IMR-90 (cell line): ENCODE measurements around the gene IQSEC3. TPM values are rescaled to one million over a fixed set of nuclear protein-coding genes. Genes with fewer than 3 reads are reported as not detected.
A peak's percentile ranks its signal among the peaks of the same experiment; 100 is the strongest.

Experiments used
- ATAC-seq: fragments of 200-7000 bp; cut with Tn5 transposase; 2 replicates; pipeline ENCODE4 v1.9.1; 2020; ENCODE audit warnings: low read depth, mild to moderate bottlenecking, moderate library complexity
- BruUV-seq: library from RNA; stranded (reverse); fragments of 400-500 nt; replicated peaks from 2 replicates; lab custom pipeline; 2021; lab: Mats Ljungman, UMichigan
- CTCF ChIA-PET: fragments of 300-600 bp; formaldehyde crosslinking; extraction: SDS; loops from one replicate; lab custom pipeline; 2021; ENCODE audit warnings: antibody characterized with exemption; lab: Yijun Ruan, JAX
- POLR2A ChIA-PET: fragments of 300-600 bp; sonication (Branson Sonifier 250); formaldehyde crosslinking; loops from one replicate; lab custom pipeline; 2022; ENCODE audit warnings: antibody characterized with exemption; ENCODE audit not compliant: unreplicated experiment; lab: Charles Lee
- DNase-seq: peaks from one replicate; pipeline ENCODE4 v3.0.0; 2013
- H2AFZ ChIP-seq: replicated peaks from 2 replicates; pipeline ENCODE3; 2013; ENCODE audit warnings: low read length, mild to moderate bottlenecking; ENCODE audit not compliant: poor library complexity
- H2AK5ac ChIP-seq: 2 replicates; pipeline ENCODE4 v1.6.1; 2013; ENCODE audit warnings: low read depth, low read length, inconsistent platforms
- H2AK9ac ChIP-seq: replicated peaks from 2 replicates; pipeline ENCODE3; 2013; ENCODE audit warnings: mild to moderate bottlenecking, low read depth, low read length, moderate library complexity; ENCODE audit not compliant: poor library complexity
- H2BK120ac ChIP-seq: 2 replicates; pipeline ENCODE4 v1.6.1; 2013; ENCODE audit warnings: low read depth, low read length, inconsistent platforms
- H2BK15ac ChIP-seq: 3 replicates; pipeline ENCODE4 v1.6.1; 2013; ENCODE audit warnings: low read depth, low read length, inconsistent platforms
- H2BK20ac ChIP-seq: 2 replicates; pipeline ENCODE4 v1.6.1; 2013; ENCODE audit warnings: low read depth, mild to moderate bottlenecking, inconsistent platforms, low read length, moderate library complexity
- H2BK5ac ChIP-seq: 2 replicates; pipeline ENCODE4 v1.6.1; 2013; ENCODE audit warnings: mild to moderate bottlenecking, low read depth, low read length, inconsistent platforms; ENCODE audit not compliant: poor library complexity, severe bottlenecking
- H3K14ac ChIP-seq: replicated peaks from 2 replicates; pipeline ENCODE4 v1.6.1; 2013; ENCODE audit warnings: low read depth, low read length, inconsistent platforms
- H3K18ac ChIP-seq: 2 replicates; pipeline ENCODE4 v1.6.1; 2013; ENCODE audit warnings: low read depth, low read length, control low read depth
- H3K23ac ChIP-seq: 2 replicates; pipeline ENCODE4 v1.6.1; 2013; ENCODE audit warnings: low read depth, low read length, inconsistent platforms
- H3K27ac ChIP-seq: 2 replicates; pipeline ENCODE4 v1.5.1; 2013; ENCODE audit warnings: mild to moderate bottlenecking, control low read depth, low read length; ENCODE audit not compliant: insufficient read depth
- H3K27me3 ChIP-seq: 2 replicates; pipeline ENCODE4 v1.6.1; 2013; ENCODE audit warnings: low read length; ENCODE audit not compliant: control insufficient read depth, insufficient read depth
- H3K36me3 ChIP-seq: 2 replicates; pipeline ENCODE4 v1.6.1; 2013; ENCODE audit warnings: low read length, mixed read lengths; ENCODE audit not compliant: control insufficient read depth, insufficient read depth
- H3K4ac ChIP-seq: 2 replicates; pipeline ENCODE4 v1.6.1; 2013; ENCODE audit warnings: low read depth, low read length, inconsistent platforms
- H3K4me1 ChIP-seq: 2 replicates; pipeline ENCODE4 v1.6.1; 2013; ENCODE audit warnings: low read length, mixed read lengths; ENCODE audit not compliant: control insufficient read depth, insufficient read depth
- H3K4me2 ChIP-seq: 2 replicates; pipeline ENCODE4 v1.6.1; 2013; ENCODE audit warnings: low read depth, mild to moderate bottlenecking, control low read depth, low read length, moderate library complexity
- H3K4me3 ChIP-seq: 2 replicates; pipeline ENCODE4 v1.5.1; 2013; ENCODE audit warnings: low read depth, mild to moderate bottlenecking, control low read depth, low read length, moderate library complexity; ENCODE audit not compliant: insufficient read depth
- H3K56ac ChIP-seq: 2 replicates; pipeline ENCODE4 v1.6.1; 2013; ENCODE audit warnings: low read length, inconsistent platforms; ENCODE audit not compliant: insufficient read depth; ENCODE audit errors: extremely low read depth
- H3K79me1 ChIP-seq, 2 experiments: 2 replicates each; pipeline ENCODE4 v1.6.1; 2013; ENCODE audit warnings: low read length in 2 of 2, inconsistent platforms in 1 of 2, low read depth in 1 of 2
- H3K9ac ChIP-seq: 2 replicates; pipeline ENCODE4 v1.6.1; 2013; ENCODE audit warnings: low read depth, low read length, control low read depth
- H3K9me1 ChIP-seq: 2 replicates; pipeline ENCODE4 v1.6.1; 2013; ENCODE audit warnings: low read length, inconsistent platforms; ENCODE audit not compliant: insufficient read depth
- H3K9me3 ChIP-seq: 2 replicates; pipeline ENCODE4 v1.6.1; 2013; ENCODE audit warnings: low read length; ENCODE audit not compliant: control insufficient read depth, insufficient read depth
- H4K20me1 ChIP-seq: 2 replicates; pipeline ENCODE4 v1.6.1; 2013; ENCODE audit warnings: low read length, inconsistent platforms; ENCODE audit not compliant: insufficient read depth
- H4K5ac ChIP-seq: 2 replicates; pipeline ENCODE4 v1.6.1; 2013; ENCODE audit warnings: mild to moderate bottlenecking, low read depth, low read length, control low read depth
- H4K8ac ChIP-seq, 2 experiments: 2 replicates each; pipeline ENCODE4 v1.6.1; 2013; ENCODE audit warnings: low read depth in 2 of 2, low read length in 2 of 2, control low read depth in 1 of 2, inconsistent platforms in 1 of 2
- H4K91ac ChIP-seq: 2 replicates; pipeline ENCODE4 v1.6.1; 2013; ENCODE audit warnings: low read depth, low read length, inconsistent platforms; ENCODE audit not compliant: insufficient read depth
- CEBPB ChIP-seq: IDR thresholded peaks from 2 replicates; pipeline ENCODE4 v1.6.1; 2012; ENCODE audit warnings: low read depth, low read length, improper control_type of control experiment
- CTCF ChIP-seq: conservative IDR thresholded peaks from 2 replicates; pipeline ENCODE4 v1.5.1; 2012; ENCODE audit warnings: mild to moderate bottlenecking, low read depth, low read length, improper control_type of control experiment
- ELK1 ChIP-seq: fragments of 150-350 bp; IDR thresholded peaks from 2 replicates; pipeline ENCODE4 v1.6.1; 2016; ENCODE audit warnings: low read depth, mild to moderate bottlenecking, low read length, moderate library complexity, borderline replicate concordance
- MAZ ChIP-seq: IDR thresholded peaks from 2 replicates; pipeline ENCODE4 v1.6.1; 2012; ENCODE audit warnings: low read depth, mild to moderate bottlenecking, low read length, improper control_type of control experiment, moderate library complexity, borderline replicate concordance
- RCOR1 ChIP-seq: IDR thresholded peaks from 2 replicates; pipeline ENCODE4 v1.6.1; 2012; ENCODE audit warnings: mild to moderate bottlenecking, low read length, improper control_type of control experiment; ENCODE audit not compliant: insufficient replicate concordance
- RFX5 ChIP-seq: IDR thresholded peaks from 2 replicates; pipeline ENCODE4 v1.8.0; 2012; ENCODE audit warnings: low read depth, mild to moderate bottlenecking, low read length, moderate library complexity
- SMC3 ChIP-seq: fragments of 150-350 bp; IDR thresholded peaks from 2 replicates; pipeline ENCODE4 v1.6.1; 2016; ENCODE audit warnings: low read depth, mild to moderate bottlenecking, antibody characterized with exemption, low read length, moderate library complexity
- USF2 ChIP-seq: fragments of 150-350 bp; IDR thresholded peaks from 2 replicates; pipeline ENCODE4 v1.6.1; 2017; ENCODE audit warnings: mild to moderate bottlenecking, antibody characterized with exemption, low read length, low read depth
- WGBS, 2 experiments: methylation state at CpG; one replicate each; pipeline versions ENCODE4 v1.1.5 to v1.1.7; 2013; ENCODE audit warnings: missing lambda C conversion rate in 2 of 2; ENCODE audit not compliant: insufficient read length in 1 of 2; ENCODE audit errors: extremely low coverage in 2 of 2; 5-methylcytosine and 5-hydroxymethylcytosine counted together
- dilution Hi-C: fragments of 300-500 bp; cut with HindIII; formaldehyde crosslinking; loops from one replicate; pipeline ENCODE4 v1.14.3; 2018; ENCODE audit warnings: low sequenced_read_pairs; ENCODE audit not compliant: unreplicated experiment
- in situ Hi-C: fragments of 300-500 bp; cut with MboI; formaldehyde crosslinking; loops from 3 replicates; pipeline ENCODE4 v1.14.3; 2019; ENCODE audit warnings: low sequenced_read_pairs, inconsistent platforms, mixed read lengths
- intact Hi-C: fragments of 100-400 bp; cut with micrococcal nuclease; formaldehyde crosslinking; loops from 2 replicates; pipeline ENCODE4 v1.10.0; 2022
- polyA plus RNA-seq, 3 experiments: library from polyadenylated mRNA; depleted of rRNA; stranded (reverse); fragments of >200 nt; gene quantifications; 2 replicates each; pipeline ENCODE4 v1.2.3, GENCODE V29; 2012; ENCODE audit warnings: low replicate concordance in 1 of 3
- total RNA-seq: library from RNA; depleted of rRNA; stranded (reverse); fragments of >200 nt; gene quantifications from 2 replicates; pipeline ENCODE4 v1.2.3, GENCODE V29; 2012

The IQSEC3 gene
- total and polyA plus RNA-seq, 2 of the 4 experiments (the other 2 are of a cell fraction): 0.10 TPM; not detected in 1

- Histone ChIP-seq H2AK9ac (peak overlapping the region; percentile 85), H3K4me2 (no peak overlapping the region), H4K5ac (peak overlapping the region; percentile 70; the same call in 1 of the 2 replicates), H2AK5ac (peak overlapping the region; percentile 12; the same call in 1 of the 2 replicates), H3K56ac (no peak overlapping the region), H4K20me1 (no peaks in the 10 kb centered on the region), H2AFZ (peak overlapping the region; percentile 34), H3K4me1 (peaks cover 29% of the 10 kb centered on the region), H2BK120ac (peak overlapping the region; percentile 55; the same call in 1 of the 2 replicates), H3K14ac (no peak overlapping the region; the same call in 1 of the 2 replicates), H2BK15ac (no peak overlapping the region), H3K27ac (no peak overlapping the region), H3K4ac (peak overlapping the region; percentile 52; the same call in 1 of the 2 replicates), H2BK20ac (peak overlapping the region; percentile 20; the same call in 1 of the 2 replicates), H3K79me1 (peaks cover 0 to 7% of the 10 kb centered on the region in 2 experiments; a peak in 1 of 4 replicates), H3K27me3 (no peaks in the 10 kb centered on the region), H3K36me3 (no peaks in the 10 kb centered on the region), H3K23ac (no peak overlapping the region), H3K18ac (no peak overlapping the region; the same call in 1 of the 2 replicates), H2BK5ac (peak overlapping the region; percentile 23), H4K8ac (peak overlapping the region in 1 of 2 experiments; percentile 88; a peak in 2 of 4 replicates), H4K91ac (no peak overlapping the region; the same call in 1 of the 2 replicates), H3K4me3 (no peak overlapping the region), H3K9me1 (peaks cover 32% of the 10 kb centered on the region), H3K9ac (no peak overlapping the region), H3K9me3 (no peaks in the 10 kb centered on the region)
- in situ Hi-C loops (no loop called here), intact Hi-C loops (no loop called here), dilution Hi-C loops (no loop called here)
- no TSS peak for BruUV-seq
- POLR2A ChIA-PET: no interaction called here
- ATAC-seq (no peak), DNase-seq (no peak)
- CTCF ChIA-PET: no interaction called here
- TF ChIP-seq ELK1 (no peak), CEBPB (no peak), SMC3 (no peak), MAZ (no peak), USF2 (no peak), RCOR1 (no peak), CTCF (no peak), RFX5 (no peak)
- WGBS, 2 experiments: no CpG with 5 or more reads among the region's 5 CpGs
These were observed 113.3 kb downstream of the IQSEC3 start for GRCh38 chr12:179885-180284.
